Ovary (tissue), 9 donors: ENCODE data around the gene RNF217. TPM values are rescaled to one million over a fixed set of nuclear protein-coding genes. Genes with fewer than 3 reads are reported as not detected.

Experiments used
- DNase-seq, 5 donors: peaks; one replicate each; pipeline ENCODE4 v3.0.0-alpha.2; 2019 to 2020
- H3K27ac ChIP-seq, 2 donors: fragments of 200-600 bp; one replicate each; pipeline versions ENCODE4 v1.5.1 to v1.8.0; 2019 to 2022
- H3K27me3 ChIP-seq: fragments of 200-600 bp; one replicate; pipeline ENCODE4 v1.8.0; 2022
- H3K36me3 ChIP-seq: fragments of 200-600 bp; sonication (generic); one replicate; pipeline ENCODE4 v1.5.1; 2019
- H3K4me1 ChIP-seq: one replicate; pipeline ENCODE4 v1.8.1; 2013; ENCODE audit warnings: mild to moderate bottlenecking, moderate library complexity; ENCODE audit not compliant: insufficient read depth
- H3K4me3 ChIP-seq: fragments of 200-600 bp; sonication (generic); one replicate; pipeline ENCODE4 v1.5.1; 2017
- H3K9me3 ChIP-seq, 2 donors: fragments of 200-600 bp in 1 of 2; sonication (generic) in 1 of 2; one replicate each; pipeline versions ENCODE4 v1.5.1 to v1.8.1; 2013 to 2019; ENCODE audit warnings: mild to moderate bottlenecking in 1 of 2, moderate library complexity in 1 of 2
- EP300 ChIP-seq: sonication (generic); formaldehyde crosslinking; IDR thresholded peaks from one replicate; pipeline ENCODE4 v1.6.1; 2017; ENCODE audit warnings: antibody characterized with exemption
- POLR2A ChIP-seq: fragments of 450-650 bp; IDR thresholded peaks from one replicate; pipeline ENCODE4 v1.6.1; 2017; ENCODE audit warnings: antibody characterized with exemption, mild to moderate bottlenecking, moderate library complexity
- WGBS, 3 donors: extraction: QIAGEN DNeasy Blood & Tissue Kit in 1 of 3; methylation state at CpG; one replicate each; pipeline versions ENCODE4 v1.1.5 to v1.1.7; 2013 to 2017; 5-methylcytosine and 5-hydroxymethylcytosine counted together
- intact Hi-C, 4 donors: fragments of 100-400 bp; cut with DNase I; formaldehyde crosslinking; loops; one replicate each; pipeline versions ENCODE4 v1.11.0 to v1.15.1; 2022 to 2023
- polyA plus RNA-seq, 2 donors: library from polyadenylated mRNA; stranded (reverse); fragments of 200-250 nt in 1 of 2; fragments of 350-450 nt in 1 of 2; fragmentation: Illumina TruSeq in 1 of 2; extraction: RNeasy Lipid Tissue Mini Kit (QIAGEN cat#74804) in 1 of 2; gene quantifications; one replicate each; pipeline ENCODE4 v1.2.3, GENCODE V29; 2013 to 2014
- total RNA-seq, 7 donors: library from RNA; depleted of rRNA in 2 of 7; stranded (reverse); fragments of >200 nt in 2 of 7; fragmentation: NEBNext Ultra II Directional in 3 of 7; extraction: Animal tissue kit (Norgen Biotek cat#: 25700) in 3 of 7; gene quantifications; one replicate each; pipeline versions ENCODE4 v1.1.0 to v1.2.4, GENCODE V29; 2016 to 2023
- TF ChIP-seq, protein P1 (sequence below), 3 donors: fragments of 450-650 bp in 2 of 3; fragments of 200-600 bp in 1 of 3; IDR thresholded peaks; one replicate each; pipeline versions ENCODE4 v1.5.1 to v1.8.0; 2016 to 2022; ENCODE audit warnings: antibody characterized with exemption in 3 of 3, mild to moderate bottlenecking in 1 of 3
- donor health status: DM: no; HTN: no; CAD: no; lungs with moderate emphysema.
- donor health status: DM: no; HTN: no; CAD: no.
- donor health status: Bipolar disorder and iron deficiency.
- donor health status: DM: yes; HTN: yes; CAD: no.
- donor health status: DM: no; HTN: no; CAD: no.
- donor health status: DM: yes; HTN: yes; CAD: no.

Gene RNF217
- total and polyA plus RNA-seq, 9 donors: 5.8 to 40.4 (median 33.6) TPM

DNA sequence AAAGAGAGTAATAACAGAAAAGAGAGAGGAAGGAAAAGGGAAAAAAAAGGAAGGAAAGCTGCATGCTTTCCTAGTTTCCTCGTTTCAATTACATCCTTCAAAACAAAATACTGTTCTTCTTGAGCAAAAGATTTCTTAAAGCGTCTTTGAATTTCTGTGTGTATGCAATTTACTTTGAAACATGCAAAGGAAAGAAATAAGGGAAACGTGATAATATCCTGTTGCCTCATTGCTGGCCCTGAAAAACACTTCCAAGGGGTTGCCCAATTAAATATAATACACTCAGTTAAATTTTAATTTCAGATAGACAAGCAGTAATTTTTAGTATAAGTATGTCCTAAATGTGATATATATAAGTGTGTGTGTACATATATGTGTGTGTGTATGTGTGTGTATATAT lies 140.2 kb downstream of the RNF217 start:
- peaks cover 2% of the 10 kb centered on the region for H3K4me1 ChIP-seq
- TF ChIP-seq EP300 (no peak), POLR2A (no peak)
- TF ChIP-seq, protein P1, sequence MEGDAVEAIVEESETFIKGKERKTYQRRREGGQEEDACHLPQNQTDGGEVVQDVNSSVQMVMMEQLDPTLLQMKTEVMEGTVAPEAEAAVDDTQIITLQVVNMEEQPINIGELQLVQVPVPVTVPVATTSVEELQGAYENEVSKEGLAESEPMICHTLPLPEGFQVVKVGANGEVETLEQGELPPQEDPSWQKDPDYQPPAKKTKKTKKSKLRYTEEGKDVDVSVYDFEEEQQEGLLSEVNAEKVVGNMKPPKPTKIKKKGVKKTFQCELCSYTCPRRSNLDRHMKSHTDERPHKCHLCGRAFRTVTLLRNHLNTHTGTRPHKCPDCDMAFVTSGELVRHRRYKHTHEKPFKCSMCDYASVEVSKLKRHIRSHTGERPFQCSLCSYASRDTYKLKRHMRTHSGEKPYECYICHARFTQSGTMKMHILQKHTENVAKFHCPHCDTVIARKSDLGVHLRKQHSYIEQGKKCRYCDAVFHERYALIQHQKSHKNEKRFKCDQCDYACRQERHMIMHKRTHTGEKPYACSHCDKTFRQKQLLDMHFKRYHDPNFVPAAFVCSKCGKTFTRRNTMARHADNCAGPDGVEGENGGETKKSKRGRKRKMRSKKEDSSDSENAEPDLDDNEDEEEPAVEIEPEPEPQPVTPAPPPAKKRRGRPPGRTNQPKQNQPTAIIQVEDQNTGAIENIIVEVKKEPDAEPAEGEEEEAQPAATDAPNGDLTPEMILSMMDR (IDR thresholded peaks at IDR 0.05): no peak
- H3K4me3 ChIP-seq: no peak overlapping the region
- no peak for DNase-seq
- H3K27me3 ChIP-seq: no peaks in the 10 kb centered on the region
- 48 to 63% (median 60%) methylated on average over 3 of the region's 3 CpGs for WGBS, 3 donors
- H3K36me3 ChIP-seq: no peaks in the 10 kb centered on the region
- intact Hi-C loops: no loop called here
- no peak overlapping the region for H3K27ac ChIP-seq
- H3K9me3 ChIP-seq: no peaks in the 10 kb centered on the region

DNA sequence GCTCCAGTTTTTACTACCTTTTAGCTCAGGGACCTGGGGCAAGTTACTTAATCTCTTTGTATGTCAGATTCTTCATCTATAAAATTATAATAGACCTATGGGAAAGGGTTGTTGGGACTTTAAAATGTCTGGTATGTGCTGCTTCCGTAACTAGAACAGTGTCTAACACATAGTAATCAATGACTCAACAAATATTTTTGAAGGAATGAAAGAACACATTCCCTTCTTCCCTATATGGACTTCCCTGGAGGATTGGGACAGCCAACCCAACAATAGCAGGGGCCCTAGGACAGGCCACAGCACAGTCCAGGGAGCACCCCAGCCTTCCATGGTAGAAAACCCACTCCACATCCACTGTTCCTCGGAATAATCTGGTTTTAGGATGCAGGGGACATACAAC lies 140.7 kb downstream of the RNF217 start:
- TF ChIP-seq, protein P1 (IDR thresholded peaks at IDR 0.05): no peak
- TF ChIP-seq EP300: no peak
- TF ChIP-seq POLR2A: no peak
- Histone ChIP-seq H3K36me3 (no peaks in the 10 kb centered on the region), H3K4me1 (peaks cover 2% of the 10 kb centered on the region), H3K4me3 (no peak overlapping the region), H3K9me3 (no peaks in the 10 kb centered on the region), H3K27ac (no peak overlapping the region), H3K27me3 (no peaks in the 10 kb centered on the region)
- intact Hi-C loops: no loop called here
- no peak for DNase-seq
- 46 to 66% (median 62%) methylated on average over 2 of the region's 2 CpGs for WGBS, 3 donors

DNA sequence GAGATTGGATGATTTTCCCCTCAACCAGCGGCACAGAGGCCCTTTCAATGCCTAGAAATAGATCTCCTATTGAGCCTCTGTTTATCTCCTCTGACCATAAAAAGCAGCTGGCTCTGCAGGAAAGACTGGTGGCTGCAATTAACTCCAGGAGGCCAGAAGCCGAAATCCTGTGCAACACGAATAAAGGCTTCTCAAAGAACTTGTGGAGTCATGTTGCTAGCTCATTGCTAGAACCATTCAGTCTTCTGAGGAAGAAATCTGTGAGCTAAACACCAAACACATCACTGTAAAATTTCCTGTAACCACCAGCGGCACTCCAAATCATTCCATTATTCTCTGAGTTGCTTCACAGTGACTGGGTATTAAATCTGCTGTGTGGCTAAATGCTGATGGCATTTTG lies 142.2 kb downstream of the RNF217 start:
- Histone ChIP-seq H3K27me3 (no peaks in the 10 kb centered on the region), H3K9me3 (no peaks in the 10 kb centered on the region), H3K4me1 (no peaks in the 10 kb centered on the region), H3K36me3 (no peaks in the 10 kb centered on the region), H3K27ac (no peak overlapping the region), H3K4me3 (no peak overlapping the region)
- no peak for DNase-seq
- 63 to 68% (median 67%) methylated on average over 4 of the region's 4 CpGs for WGBS, 3 donors
- intact Hi-C loops: no loop called here
- TF ChIP-seq EP300: no peak

DNA sequence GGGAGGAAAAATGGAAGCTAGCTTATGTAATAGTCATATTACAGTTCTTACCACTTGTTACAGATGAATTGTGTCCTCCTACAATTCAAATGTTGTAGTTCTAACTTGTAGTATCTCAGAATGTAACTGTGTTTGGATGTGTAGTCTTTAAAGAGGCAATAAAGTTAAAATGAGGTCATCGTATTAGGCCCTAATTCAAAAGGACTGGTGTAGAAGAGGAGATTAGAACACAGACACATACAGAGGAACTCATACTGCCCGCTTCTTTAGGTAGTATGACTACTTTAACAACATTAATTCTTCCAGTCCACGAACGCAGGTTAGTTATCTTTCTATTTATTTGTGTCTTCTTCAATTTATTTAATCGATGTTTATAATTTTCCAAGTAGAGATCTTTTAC lies 144.8 kb downstream of the RNF217 start:
- Histone ChIP-seq H3K27ac (no peak overlapping the region), H3K9me3 (no peaks in the 10 kb centered on the region), H3K27me3 (no peaks in the 10 kb centered on the region), H3K4me3 (no peak overlapping the region), H3K4me1 (no peaks in the 10 kb centered on the region), H3K36me3 (no peaks in the 10 kb centered on the region)
- 91 to 92% (median 91%) methylated on average over 5 of the region's 5 CpGs for WGBS, 3 donors
- intact Hi-C loops: no loop called here
- DNase-seq: no peak
- TF ChIP-seq, protein P1 (IDR thresholded peaks at IDR 0.05): no peak
- no peak for TF ChIP-seq EP300
- no peak for TF ChIP-seq POLR2A

DNA sequence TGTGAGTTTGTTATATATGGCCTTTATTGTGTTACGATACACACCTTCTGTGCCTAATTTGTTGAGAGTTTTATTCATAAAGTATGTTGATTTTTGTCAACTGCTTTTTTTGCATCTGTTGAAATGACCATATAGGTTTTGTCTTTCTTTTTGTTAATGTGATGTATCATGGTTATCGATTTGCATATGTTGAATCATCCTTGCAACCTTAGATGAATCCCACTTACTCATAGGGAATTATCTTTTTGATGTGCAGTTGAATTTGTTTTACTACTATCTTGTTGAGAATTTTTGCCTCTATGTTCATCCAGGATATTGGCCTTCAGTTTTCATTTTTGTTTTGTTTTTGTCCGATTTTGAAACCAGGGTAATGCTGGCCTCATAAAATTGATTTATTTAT lies 145.7 kb downstream of the RNF217 start:
- Histone ChIP-seq H3K27ac (no peak overlapping the region), H3K27me3 (no peaks in the 10 kb centered on the region), H3K36me3 (no peaks in the 10 kb centered on the region), H3K4me1 (no peaks in the 10 kb centered on the region), H3K9me3 (no peaks in the 10 kb centered on the region), H3K4me3 (no peak overlapping the region)
- intact Hi-C loops: no loop called here
- TF ChIP-seq, protein P1 (IDR thresholded peaks at IDR 0.05): no peak
- no peak for TF ChIP-seq POLR2A
- no peak for TF ChIP-seq EP300
- WGBS, 3 donors: 88 to 95% (median 92%) methylated on average over 3 of the region's 3 CpGs
- no peak for DNase-seq
